ENCODE measurements around the gene ULK4.

- TF ChIP-seq CTCF (IDR thresholded peaks at IDR 0.05) (no peak), EP300 (IDR thresholded peaks at IDR 0.05) (no peak)
Observed at GRCh38 chr3:41430391-41430790, 531.5 kb downstream of the ULK4 start.
